ENCODE results near the gene PDE4B. TPM values are rescaled to one million over a fixed set of nuclear protein-coding genes. Genes with fewer than 3 reads are reported as not detected.
A peak's percentile ranks its signal among the peaks of the same experiment; 100 is the strongest.

Gene PDE4B
- total and polyA plus RNA-seq, 10 of the 15 experiments (the other 5 are each of a cell fraction or from before 2014, with no cell fraction given), result 3.0 to 13.2 (median 5.7) TPM

DNA sequence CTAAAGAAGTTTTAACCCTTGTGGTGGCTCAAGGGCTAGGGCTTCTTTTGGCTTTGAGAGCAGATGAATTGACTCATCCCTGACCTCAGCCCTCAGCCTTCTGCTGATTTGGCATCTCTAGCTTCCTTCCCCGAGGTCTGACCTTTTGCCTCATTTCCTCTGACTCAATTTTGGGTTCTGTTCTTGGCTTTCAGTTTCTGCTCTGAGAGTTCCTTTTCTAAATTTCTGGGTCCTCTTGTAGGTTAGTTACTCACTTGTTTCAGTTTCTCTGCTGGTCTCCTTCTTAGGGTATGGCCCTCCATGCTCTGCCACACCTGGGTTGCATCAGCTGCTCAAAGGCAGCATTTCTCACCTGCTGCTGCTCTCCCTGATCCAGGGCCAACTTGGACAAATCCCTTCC, 19.4 kb downstream of the PDE4B start:
- SMC1A ChIA-PET (ENCODE audit: uncharacterized antibody, unreplicated experiment), result interaction anchor here (0.6 to 1.6 kb wide), 4 partner anchors 18 to 509 kb away, joined by 3 to 7 read pairs (median 4); no protein-coding TSS in a partner anchor
- DNase-seq (ENCODE audit: low read depth, low spot score) (peak; percentile 96), FAIRE-seq (peak; percentile 98), ATAC-seq (peak; percentile 100)
- Histone ChIP-seq H3K4me1 (ENCODE audit: control insufficient read depth, insufficient read depth, low read length) (peaks cover 8% of the 10 kb centered on the region), H3K9ac (ENCODE audit: control insufficient read depth, insufficient read depth, low read length) (no peak overlapping the region), H3K9me3 (replicated peaks; ENCODE audit: control insufficient read depth, insufficient read depth, low read length) (no peaks in the 10 kb centered on the region), H3K36me3 (ENCODE audit: control insufficient read depth in 2 of 2, insufficient read depth in 2 of 2, low read length in 1 of 2) (no peaks in the 10 kb centered on the region), H3K4me3 (no peak overlapping the region), H4K20me1 (ENCODE audit: control insufficient read depth, insufficient read depth) (no peaks in the 10 kb centered on the region), H3K4me2 (ENCODE audit: control insufficient read depth, insufficient read depth) (peak overlapping the region; percentile 56; the same call in 1 of the 2 replicates), H3K27ac (ENCODE audit: control insufficient read depth, insufficient read depth) (no peak overlapping the region; the same call in 1 of the 2 replicates), H2AFZ (ENCODE audit: control insufficient read depth, low read depth, low read length) (no peak overlapping the region), H3K79me2 (ENCODE audit: control insufficient read depth, insufficient read depth, low read length) (no peaks in the 10 kb centered on the region), H3K27me3 (replicated peaks in 1 of 2; ENCODE audit: control insufficient read depth in 2 of 2, insufficient read depth in 2 of 2, low read length in 1 of 2) (no peaks in the 10 kb centered on the region)
- WGBS (ENCODE audit: insufficient coverage, insufficient replicate concordance, low lambda C conversion rate, missing lambda C conversion rate), result 0% methylated on average over 1 of the region's 1 CpG
- CTCF ChIA-PET, result no interaction called here
- no TSS peak for BruUV-seq (replicated peaks)
- in situ Hi-C loops (cut with MboI) (no loop called here), intact Hi-C loops (cut with micrococcal nuclease; ENCODE audit: unreplicated experiment) (loop anchor here (1.0 to 10.0 kb wide), 4 partner anchors 392 to 633 kb away; partner anchors contain the start of genes LEPR and LEPROT)
- POLR2A ChIA-PET, result no interaction called here
- RAD21 ChIA-PET (ENCODE audit: unreplicated experiment), result no interaction called here
- TF ChIP-seq CHD2 (IDR thresholded peaks at IDR 0.05; ENCODE audit: borderline replicate concordance, low read depth, low read length) (no peak), CBFB (IDR thresholded peaks at IDR 0.05; ENCODE audit: low read depth) (peak; percentile 68; the same call in 1 of the 2 replicates), IKZF1 (conservative IDR thresholded peaks at IDR 0.05) (peak; percentile 39; the same call in 1 of the 2 replicates), CHD1 (IDR thresholded peaks at IDR 0.05; ENCODE audit: low read depth, low read length) (no peak), RUNX3 (IDR thresholded peaks at IDR 0.05; ENCODE audit: low read length) (peak; percentile 98), BCL11A (IDR thresholded peaks at IDR 0.05; ENCODE audit: low read depth, low read length) (peak; percentile 80), ZNF384 (IDR thresholded peaks at IDR 0.05; ENCODE audit: borderline replicate concordance, low read depth, low read length) (no peak), SPI1 (IDR thresholded peaks at IDR 0.05; ENCODE audit: borderline replicate concordance, insufficient read depth, low read depth, low read length) (peak; percentile 49; the same call in 1 of the 2 replicates), SUPT20H (IDR thresholded peaks at IDR 0.05; ENCODE audit: borderline replicate concordance, control insufficient read depth, low read depth, low read length) (no peak), NFYB (IDR thresholded peaks at IDR 0.05; ENCODE audit: insufficient read depth, low read depth, low read length) (no peak), SRF (IDR thresholded peaks at IDR 0.05; ENCODE audit: low read depth in 2 of 2, low read length in 2 of 2) (0 out of 4 replicates have a peak, but pooled peaks of 1 of the 2 experiments have one; percentile 19), BHLHE40 (IDR thresholded peaks at IDR 0.05; ENCODE audit: borderline replicate concordance in 1 of 2, low read depth in 2 of 2, low read length in 1 of 2) (peak; percentile 3 to 15; a peak in 1 of 4 replicates), HDAC6 (IDR thresholded peaks at IDR 0.05; ENCODE audit: unreplicated experiment) (no peak), PAX5 (IDR thresholded peaks at IDR 0.05; ENCODE audit: borderline replicate concordance, low read depth, low read length) (peak; percentile 80; the same call in 1 of the 2 replicates), JUNB (IDR thresholded peaks at IDR 0.05) (peak; percentile 94), EP300 (IDR thresholded peaks at IDR 0.05; ENCODE audit: borderline replicate concordance in 1 of 2, control insufficient read depth in 1 of 2, low read depth in 2 of 2, low read length in 2 of 2) (peak in 1 of 2 experiments; percentile 26; a peak in 1 of 4 replicates), MTA2 (IDR thresholded peaks at IDR 0.05; ENCODE audit: low read depth) (peak; percentile 56; the same call in 1 of the 2 replicates)
- TF ChIP-seq, protein P1, sequence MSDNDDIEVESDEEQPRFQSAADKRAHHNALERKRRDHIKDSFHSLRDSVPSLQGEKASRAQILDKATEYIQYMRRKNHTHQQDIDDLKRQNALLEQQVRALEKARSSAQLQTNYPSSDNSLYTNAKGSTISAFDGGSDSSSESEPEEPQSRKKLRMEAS (IDR thresholded peaks at IDR 0.05; ENCODE audit: low read depth, low read length), result no peak
- TF ChIP-seq, protein P2, sequence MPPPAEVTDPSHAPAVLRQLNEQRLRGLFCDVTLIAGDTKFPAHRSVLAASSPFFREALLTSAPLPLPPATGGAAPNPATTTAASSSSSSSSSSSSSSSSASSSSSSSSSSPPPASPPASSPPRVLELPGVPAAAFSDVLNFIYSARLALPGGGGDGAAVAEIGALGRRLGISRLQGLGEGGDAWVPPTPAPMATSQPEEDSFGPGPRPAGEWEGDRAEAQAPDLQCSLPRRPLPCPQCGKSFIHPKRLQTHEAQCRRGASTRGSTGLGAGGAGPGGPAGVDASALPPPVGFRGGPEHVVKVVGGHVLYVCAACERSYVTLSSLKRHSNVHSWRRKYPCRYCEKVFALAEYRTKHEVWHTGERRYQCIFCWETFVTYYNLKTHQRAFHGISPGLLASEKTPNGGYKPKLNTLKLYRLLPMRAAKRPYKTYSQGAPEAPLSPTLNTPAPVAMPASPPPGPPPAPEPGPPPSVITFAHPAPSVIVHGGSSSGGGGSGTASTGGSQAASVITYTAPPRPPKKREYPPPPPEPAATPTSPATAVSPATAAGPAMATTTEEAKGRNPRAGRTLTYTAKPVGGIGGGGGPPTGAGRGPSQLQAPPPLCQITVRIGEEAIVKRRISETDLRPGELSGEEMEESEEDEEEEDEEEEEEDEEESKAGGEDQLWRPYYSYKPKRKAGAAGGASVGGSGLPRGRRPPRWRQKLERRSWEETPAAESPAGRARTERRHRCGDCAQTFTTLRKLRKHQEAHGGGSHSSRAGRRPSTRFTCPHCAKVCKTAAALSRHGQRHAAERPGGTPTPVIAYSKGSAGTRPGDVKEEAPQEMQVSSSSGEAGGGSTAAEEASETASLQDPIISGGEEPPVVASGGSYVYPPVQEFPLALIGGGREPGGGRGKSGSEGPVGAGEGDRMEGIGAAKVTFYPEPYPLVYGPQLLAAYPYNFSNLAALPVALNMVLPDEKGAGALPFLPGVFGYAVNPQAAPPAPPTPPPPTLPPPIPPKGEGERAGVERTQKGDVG (CRISPR knock-in tag; IDR thresholded peaks at IDR 0.05), result no peak
- TF ChIP-seq, protein P3, sequence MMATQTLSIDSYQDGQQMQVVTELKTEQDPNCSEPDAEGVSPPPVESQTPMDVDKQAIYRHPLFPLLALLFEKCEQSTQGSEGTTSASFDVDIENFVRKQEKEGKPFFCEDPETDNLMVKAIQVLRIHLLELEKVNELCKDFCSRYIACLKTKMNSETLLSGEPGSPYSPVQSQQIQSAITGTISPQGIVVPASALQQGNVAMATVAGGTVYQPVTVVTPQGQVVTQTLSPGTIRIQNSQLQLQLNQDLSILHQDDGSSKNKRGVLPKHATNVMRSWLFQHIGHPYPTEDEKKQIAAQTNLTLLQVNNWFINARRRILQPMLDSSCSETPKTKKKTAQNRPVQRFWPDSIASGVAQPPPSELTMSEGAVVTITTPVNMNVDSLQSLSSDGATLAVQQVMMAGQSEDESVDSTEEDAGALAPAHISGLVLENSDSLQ (IDR thresholded peaks at IDR 0.05), result peak; percentile 19; the same call in 1 of the 2 replicates

All from GM12878 (cell line).